ENCODE measurements around the gene FUCA2.

FUCA2 gene

GRCh38 chr6:143510991-143511891 is at the start of gene FUCA2:
Gene FUCA2, minus strand, starts transcription at chr6:143511720. Its CDS starts 86 bp downstream, at chr6:143511634.
- DNase-seq: peak; percentile 70

- no peak for DNase-seq
These were observed 49.7 kb upstream of the FUCA2 start for GRCh38 chr6:143561105-143561704.

DNA sequence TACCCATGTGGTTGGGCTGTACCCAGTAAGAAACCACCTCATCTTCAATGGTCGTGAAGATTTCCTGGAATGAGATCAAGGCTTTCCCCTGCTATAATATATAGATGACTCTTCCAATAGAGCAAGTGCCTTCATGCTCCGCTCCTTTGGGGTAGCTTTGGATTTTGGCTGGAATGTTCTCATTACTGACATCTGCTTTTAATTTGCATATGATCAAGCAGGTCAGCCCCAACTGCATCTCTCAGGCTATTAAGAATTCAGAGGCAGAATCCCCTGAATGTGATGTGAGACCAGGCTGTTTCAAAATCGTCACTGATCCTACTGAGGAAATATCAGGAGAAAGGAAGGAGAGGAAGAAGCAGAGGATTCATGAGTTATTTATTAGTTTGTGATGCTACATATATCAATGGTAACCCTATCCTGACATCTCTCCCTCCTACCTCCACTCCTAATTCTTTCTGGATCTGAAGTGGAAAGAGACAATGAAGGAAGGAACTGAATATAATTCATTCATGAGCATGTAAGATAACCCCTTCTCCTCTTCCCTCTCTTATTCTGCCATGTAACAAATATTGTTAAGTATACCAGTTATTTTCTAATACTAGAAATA is 47.6 kb upstream of the FUCA2 start:
- no peak for DNase-seq

DNA sequence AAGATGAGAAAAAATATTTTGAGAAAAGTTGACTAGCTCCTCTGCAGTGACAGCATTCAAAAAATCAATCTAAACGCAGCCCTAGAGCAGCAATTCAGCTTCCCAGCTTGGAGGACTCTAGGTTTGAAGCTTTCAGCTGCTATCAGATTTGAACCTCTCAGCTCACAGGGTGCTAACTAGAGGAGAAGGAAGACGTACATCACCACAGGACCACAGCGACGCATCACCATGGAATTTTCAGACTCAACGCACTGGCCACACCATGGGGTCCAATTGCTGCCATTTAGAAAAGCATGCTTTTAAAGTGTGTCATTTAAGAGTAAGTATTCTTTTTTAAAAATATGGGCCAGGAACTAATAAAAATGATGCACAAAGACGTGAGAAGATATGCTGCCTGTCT is 45.0 kb upstream of the FUCA2 start:
- DNase-seq: no peak

DNA sequence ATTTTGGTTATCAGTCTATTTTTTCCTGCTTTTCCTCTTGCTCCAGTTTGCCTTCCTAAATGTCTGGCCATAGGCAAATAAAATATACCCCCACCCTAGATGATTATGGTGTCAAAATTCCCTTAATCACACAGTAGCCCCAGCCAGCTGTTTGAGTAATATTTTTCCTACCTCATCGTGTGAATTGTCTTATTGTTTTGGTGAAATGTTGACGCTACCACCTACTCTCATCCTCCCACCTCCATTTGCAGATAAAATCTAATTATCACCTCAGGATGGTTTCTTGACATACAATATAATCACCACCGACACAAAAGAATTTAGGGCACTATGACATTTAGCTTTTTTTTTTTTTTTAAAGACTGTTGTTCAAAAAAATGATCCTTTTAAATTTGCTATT is 44.1 kb upstream of the FUCA2 start:
- no peak for DNase-seq

GRCh38 chr6:143555071-143555492 is 43.6 kb upstream of the FUCA2 start:
- DNase-seq: no peak

- DNase-seq: no peak
These were observed 41.8 kb upstream of the FUCA2 start for GRCh38 chr6:143553337-143553736.

GRCh38 chr6:143549949-143550268 is 38.4 kb upstream of the FUCA2 start:
- DNase-seq: no peak

DNA sequence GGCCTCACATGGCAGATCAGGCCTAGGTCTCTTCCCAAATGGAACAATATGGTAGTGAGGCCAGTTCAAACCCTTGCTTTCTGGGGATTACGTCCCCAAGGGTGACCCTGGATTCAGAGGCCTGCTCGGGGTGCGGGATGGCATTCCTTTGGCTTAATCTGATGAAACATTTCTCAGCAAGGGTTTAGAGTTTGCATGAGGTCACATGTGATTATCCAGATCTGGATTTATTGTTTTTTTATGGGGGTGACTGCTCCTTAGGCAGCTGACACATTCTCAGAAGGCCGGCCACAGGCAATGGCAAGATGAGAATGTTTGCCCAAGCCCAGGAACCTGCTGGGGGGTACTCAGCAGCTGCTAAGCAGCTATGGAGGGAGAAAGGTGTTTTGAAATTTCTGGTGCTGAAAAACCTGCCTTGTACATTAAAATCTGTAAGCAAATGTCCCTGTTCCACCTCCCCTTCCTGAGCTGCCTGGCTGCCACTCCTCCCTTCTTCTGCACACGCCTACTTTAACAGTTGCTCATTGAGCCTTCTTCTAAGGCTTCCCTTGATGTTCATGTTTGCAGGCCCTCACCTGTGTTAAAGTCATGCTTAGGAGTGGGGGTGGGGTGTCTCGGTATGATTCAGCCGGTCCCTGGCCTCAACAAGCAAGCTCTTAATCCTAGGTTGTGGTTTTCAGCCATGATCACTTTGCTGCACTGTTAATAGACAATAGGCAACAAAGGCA is 37.9 kb upstream of the FUCA2 start:
- no peak for DNase-seq

DNA sequence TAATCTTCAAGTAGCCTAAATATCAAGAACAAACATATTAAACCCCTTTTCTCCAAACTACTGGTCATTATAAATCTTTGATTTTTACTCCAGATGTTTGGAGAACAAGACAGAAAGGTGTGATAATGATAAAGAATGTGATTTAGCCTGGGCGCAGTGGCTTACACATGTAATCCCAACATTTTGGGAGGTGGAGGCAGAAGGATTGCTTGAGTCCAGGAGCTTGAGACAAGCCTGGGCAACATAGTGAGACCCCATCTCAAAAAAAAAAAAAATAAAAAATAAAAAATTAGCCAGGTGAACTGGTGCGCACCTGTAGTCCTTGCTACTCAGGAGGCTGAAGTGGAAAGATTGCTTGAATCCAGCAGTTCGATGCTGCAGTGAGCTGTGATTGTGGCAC is 35.1 kb upstream of the FUCA2 start:
- no peak for DNase-seq

- DNase-seq: no peak
These were observed 34.5 kb upstream of the FUCA2 start for GRCh38 chr6:143545976-143546547.

DNA sequence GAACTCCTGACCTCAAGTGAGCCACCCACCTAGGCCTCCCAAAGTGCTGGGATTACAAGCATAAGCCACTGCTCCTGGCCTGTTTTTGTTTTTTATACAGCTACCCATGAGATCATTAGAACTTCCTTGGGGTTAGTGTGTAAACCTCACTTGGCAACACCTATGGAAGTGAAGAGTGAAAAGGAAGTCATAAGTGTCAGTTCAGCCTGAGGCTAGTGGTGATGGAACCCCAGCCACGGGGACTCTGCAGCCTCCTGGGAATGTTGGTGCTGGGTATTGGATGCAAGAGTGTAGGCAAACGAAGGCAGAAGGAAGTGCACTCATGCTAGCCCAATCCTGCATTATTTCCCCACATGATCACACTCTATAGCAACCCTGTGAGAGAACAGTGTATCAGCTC is 33.6 kb upstream of the FUCA2 start:
- no peak for DNase-seq

DNA sequence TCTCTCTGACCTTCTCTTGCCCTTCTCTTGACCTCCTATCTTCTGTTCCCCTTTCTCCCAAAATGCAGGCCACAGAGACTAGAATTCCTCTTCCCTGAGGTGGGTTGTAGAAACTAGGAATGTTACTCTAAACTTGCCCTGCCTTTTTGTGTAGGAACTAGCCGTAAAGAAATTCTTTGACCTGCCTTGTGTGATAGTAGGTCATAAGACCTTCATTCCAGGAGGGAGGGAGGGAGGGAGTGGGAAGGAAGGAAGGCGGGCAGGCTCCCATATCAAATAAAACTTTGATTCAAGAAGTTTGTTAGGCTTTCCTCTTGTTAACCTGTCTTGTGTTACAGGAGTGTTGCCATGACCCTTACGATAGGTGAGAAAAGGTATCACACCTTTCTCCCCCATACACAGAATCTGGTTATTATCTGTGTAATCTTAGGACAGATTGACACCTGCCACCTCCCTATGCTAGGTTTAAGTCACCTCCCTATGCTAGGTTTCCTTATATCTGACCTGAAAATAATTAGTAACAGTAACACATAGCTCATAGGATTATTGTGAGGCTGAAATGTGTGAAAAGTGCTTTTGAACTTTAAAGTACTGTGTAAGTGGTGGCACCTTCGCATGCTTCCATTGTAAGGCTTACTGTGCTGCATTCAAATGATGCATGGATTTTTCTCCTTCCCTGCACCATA is 32.6 kb upstream of the FUCA2 start:
- DNase-seq: no peak

DNA sequence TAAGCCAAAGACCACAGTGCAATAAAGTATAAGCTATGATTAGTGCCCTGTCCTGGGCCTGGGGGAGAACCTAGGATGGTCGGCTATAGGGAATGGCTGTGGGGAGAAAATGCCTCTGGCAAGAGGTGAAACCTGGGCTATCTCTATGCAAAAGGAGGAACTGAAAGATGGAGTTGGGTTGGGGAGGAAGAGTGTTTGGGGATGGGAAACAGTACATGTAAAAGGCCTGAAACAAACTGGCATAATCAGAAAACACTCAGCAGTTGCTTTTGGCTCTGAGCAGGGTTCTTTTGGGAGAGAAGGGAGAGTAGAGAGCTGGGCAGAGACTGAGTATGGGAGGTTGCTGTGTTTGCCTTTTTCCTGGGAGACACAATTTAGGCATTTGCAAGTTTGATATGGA is 31.9 kb upstream of the FUCA2 start:
- no peak for DNase-seq

- no peak for DNase-seq
These were observed 31.4 kb upstream of the FUCA2 start for GRCh38 chr6:143542888-143543287.

DNA sequence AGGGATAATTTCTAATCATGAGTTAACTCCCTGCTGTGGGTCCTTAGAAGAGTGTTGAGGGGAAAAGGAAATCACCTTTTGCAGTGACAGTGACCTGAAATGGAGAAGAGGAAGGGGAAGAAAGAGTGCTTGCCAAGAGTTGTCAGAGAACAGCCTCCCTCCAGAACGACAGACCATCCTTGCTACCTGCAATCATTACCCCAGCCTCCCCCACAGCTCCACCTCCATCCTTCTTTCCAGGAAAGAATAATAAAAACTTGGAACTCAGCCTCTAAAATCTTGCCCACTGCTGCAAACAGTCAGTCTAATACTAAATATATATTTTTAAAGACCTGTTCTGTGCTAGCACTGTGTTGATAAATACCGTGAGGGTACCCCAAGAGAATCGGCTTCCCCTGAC is 28.7 kb upstream of the FUCA2 start:
- DNase-seq: no peak

DNA sequence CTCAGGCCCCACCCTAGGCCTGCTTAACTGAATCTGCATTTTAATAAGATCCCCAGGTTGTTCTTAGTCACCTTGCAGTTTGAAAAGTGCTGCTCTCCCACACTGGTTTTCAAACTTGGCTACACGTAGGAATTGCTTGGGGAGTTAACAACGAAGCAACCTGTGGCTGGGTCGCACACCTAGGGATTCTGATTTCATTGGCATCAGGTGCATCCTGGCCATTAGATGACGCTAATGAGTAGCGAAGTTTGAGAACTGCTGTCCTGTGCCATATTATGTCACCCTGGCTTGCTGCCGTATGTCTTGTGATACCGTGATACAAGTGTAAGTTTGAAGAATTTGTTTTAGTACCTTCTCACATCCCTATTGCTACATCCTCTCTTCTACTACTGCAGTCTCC is 28.2 kb upstream of the FUCA2 start:
- no peak for DNase-seq

DNA sequence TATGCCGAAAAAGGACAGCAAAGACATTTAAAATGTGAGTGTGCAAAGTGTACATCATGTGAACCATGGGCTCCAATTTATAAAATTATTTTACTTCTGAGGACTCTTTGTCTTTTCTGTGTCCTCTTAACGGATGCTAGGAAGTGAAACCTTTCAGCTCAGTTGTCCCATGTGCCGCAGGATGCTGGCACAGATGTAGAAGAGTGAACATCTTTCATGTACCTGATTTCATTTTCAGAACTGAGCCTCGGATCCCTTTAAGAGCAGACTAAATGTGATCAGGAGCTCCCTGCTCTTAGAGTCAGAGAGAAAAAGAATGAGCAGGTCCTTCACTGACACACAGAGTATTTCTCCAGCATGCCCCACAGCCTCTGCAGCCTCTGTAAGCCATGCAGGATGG is 27.6 kb upstream of the FUCA2 start:
- DNase-seq: no peak

- no peak for DNase-seq
These were observed 26.9 kb upstream of the FUCA2 start for GRCh38 chr6:143538374-143538773.

GRCh38 chr6:143536866-143537691 is 25.6 kb upstream of the FUCA2 start:
- peak; percentile 69 for DNase-seq

- peak; percentile 60 for DNase-seq
These were observed 24.9 kb upstream of the FUCA2 start for GRCh38 chr6:143536461-143536865.

DNA sequence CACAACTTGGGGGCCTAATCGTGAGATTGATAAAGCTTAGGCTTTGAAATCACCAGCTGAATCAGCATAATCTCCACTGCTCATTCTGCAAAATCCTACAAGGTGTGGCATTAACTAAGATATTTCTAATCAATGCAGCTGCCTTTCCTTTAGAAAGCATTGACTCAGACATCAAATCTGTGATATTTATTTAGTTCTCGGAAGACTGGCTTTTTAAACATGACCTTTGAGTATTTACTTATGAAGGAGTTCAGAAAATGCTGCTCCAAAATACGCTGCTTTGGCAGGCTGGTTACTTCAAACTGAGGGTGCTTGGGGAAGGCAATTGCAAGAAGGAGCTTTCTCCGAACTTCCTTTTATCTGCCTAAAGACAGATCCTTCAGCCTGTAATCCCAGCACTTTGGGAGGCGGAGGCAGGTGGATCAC is 23.7 kb upstream of the FUCA2 start:
- no peak for DNase-seq
